Sigmoid colon (tissue), 7 donors: ENCODE results near the gene LAMB1. TPM values are rescaled to one million over a fixed set of nuclear protein-coding genes. Genes with fewer than 3 reads are reported as not detected.

Experiments used
- DNase-seq: peaks from one replicate; pipeline ENCODE4 v3.0.0-alpha.2; 2019
- H3K27ac ChIP-seq, 4 donors: fragments of 200-600 bp; sonication (generic); one replicate each; pipeline ENCODE4 v1.5.1; 2016 to 2019; ENCODE audit warnings: mild to moderate bottlenecking in 1 of 4
- H3K27me3 ChIP-seq, 3 donors: fragments of 200-600 bp; sonication (generic); one replicate each; pipeline ENCODE4 v1.5.1; 2019; ENCODE audit warnings: mild to moderate bottlenecking in 1 of 3
- H3K36me3 ChIP-seq, 4 donors: fragments of 200-600 bp; sonication (generic); one replicate each; pipeline ENCODE4 v1.5.1; 2016 to 2019
- H3K4me1 ChIP-seq, 4 donors: fragments of 200-600 bp; sonication (generic); one replicate each; pipeline ENCODE4 v1.5.1; 2017 to 2019
- H3K4me3 ChIP-seq, 4 donors: fragments of 200-600 bp; sonication (generic); one replicate each; pipeline ENCODE4 v1.5.1; 2017 to 2019; ENCODE audit warnings: mild to moderate bottlenecking in 2 of 4, moderate library complexity in 1 of 4
- H3K9me3 ChIP-seq, 4 donors: fragments of 200-600 bp in 3 of 4; sonication (generic) in 3 of 4; one replicate each; pipeline versions ENCODE4 v1.5.1 to v1.6.1; 2013 to 2019
- EP300 ChIP-seq, 4 donors: sonication (generic); formaldehyde crosslinking; IDR thresholded peaks; one replicate each; pipeline ENCODE4 v1.6.1; 2017; ENCODE audit warnings: antibody characterized with exemption in 4 of 4
- POLR2A ChIP-seq, 2 donors: fragments of 450-650 bp; IDR thresholded peaks; one replicate each; pipeline ENCODE4 v1.6.1; 2016; ENCODE audit warnings: antibody characterized with exemption in 2 of 2, mild to moderate bottlenecking in 2 of 2, moderate library complexity in 2 of 2
- POLR2AphosphoS5 ChIP-seq, 4 donors: sonication (generic); formaldehyde crosslinking; IDR thresholded peaks; one replicate each; pipeline ENCODE4 v1.6.1; 2017; ENCODE audit warnings: antibody characterized with exemption in 4 of 4
- WGBS, 2 donors: extraction: QIAGEN DNeasy Blood & Tissue Kit; methylation state at CpG; one replicate each; pipeline ENCODE4 v1.1.7; 2013; 5-methylcytosine and 5-hydroxymethylcytosine counted together
- intact Hi-C: fragments of 100-400 bp; cut with DNase I; formaldehyde crosslinking; loops from one replicate; pipeline ENCODE4 v1.15.1; 2023
- polyA plus RNA-seq, 3 donors: library from polyadenylated mRNA; stranded (reverse); fragments of 200-250 nt; gene quantifications; one replicate each; pipeline ENCODE4 v1.2.3, GENCODE V29; 2013
- total RNA-seq, 4 donors: library from RNA; depleted of rRNA; stranded (reverse); fragments of >200 nt; gene quantifications; one replicate each; pipeline ENCODE4 v1.1.0, GENCODE V29; 2016
- TF ChIP-seq, protein P1 (sequence below), 4 experiments: fragments of 450-650 bp in 3 of 4; fragments of 200-600 bp in 1 of 4; IDR thresholded peaks; one replicate each; pipeline ENCODE4 v1.5.1; 2016 to 2019; ENCODE audit warnings: antibody characterized with exemption in 4 of 4, mild to moderate bottlenecking in 3 of 4, moderate library complexity in 2 of 4
- donor health status: healthy with polysubstance abuse.
- donor health status: Bipolar disorder and iron deficiency.
- donor health status: healthy.

The LAMB1 gene
- total and polyA plus RNA-seq, 7 donors = 16.9 to 246 (median 161) TPM

DNA sequence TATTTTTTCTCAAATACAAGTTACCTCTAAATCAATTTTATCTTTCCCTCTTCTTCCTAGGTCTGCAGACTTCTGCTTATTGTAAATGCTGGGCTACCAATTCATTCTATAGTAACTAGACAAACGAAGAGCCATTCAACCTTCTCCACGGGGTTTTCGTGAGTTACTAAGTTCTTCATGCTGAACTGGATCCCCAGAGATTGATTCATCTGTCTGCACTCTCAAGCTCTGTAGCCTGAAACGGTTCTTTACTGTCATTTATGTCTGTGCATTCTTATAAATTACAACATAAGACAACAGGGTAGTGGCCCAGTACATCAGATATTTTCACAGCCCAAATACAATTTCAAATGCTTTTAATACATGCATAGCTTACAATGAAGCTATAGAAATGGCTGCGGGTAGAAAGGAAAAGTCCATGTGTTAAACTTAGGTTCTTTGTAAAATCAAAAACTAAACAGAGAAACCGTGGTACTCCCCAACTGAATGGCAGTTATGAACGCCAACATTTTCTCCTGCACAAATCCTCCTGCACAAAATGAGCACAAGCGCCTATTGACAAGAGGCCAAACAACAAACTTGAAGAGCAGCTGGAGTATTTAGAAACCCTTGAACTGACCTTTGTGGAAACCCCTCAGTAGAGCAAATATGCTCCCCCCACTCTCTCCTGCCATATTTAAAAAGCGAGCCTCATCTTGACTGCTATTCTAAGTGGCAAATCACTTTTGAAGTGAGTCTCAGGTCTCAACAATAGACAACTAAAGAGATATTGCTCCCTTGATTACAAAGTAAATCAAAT lies 20.7 kb downstream of the LAMB1 start:
- peak; percentile 50 for DNase-seq
- H3K9me3 ChIP-seq = no peaks in the 10 kb centered on the region
- H3K27me3 ChIP-seq = no peaks in the 10 kb centered on the region
- TF ChIP-seq POLR2AphosphoS5 (IDR thresholded peaks at IDR 0.05) (no peak), EP300 (IDR thresholded peaks at IDR 0.05) (no peak), POLR2A (IDR thresholded peaks at IDR 0.05) (no peak)
- TF ChIP-seq, protein P1, sequence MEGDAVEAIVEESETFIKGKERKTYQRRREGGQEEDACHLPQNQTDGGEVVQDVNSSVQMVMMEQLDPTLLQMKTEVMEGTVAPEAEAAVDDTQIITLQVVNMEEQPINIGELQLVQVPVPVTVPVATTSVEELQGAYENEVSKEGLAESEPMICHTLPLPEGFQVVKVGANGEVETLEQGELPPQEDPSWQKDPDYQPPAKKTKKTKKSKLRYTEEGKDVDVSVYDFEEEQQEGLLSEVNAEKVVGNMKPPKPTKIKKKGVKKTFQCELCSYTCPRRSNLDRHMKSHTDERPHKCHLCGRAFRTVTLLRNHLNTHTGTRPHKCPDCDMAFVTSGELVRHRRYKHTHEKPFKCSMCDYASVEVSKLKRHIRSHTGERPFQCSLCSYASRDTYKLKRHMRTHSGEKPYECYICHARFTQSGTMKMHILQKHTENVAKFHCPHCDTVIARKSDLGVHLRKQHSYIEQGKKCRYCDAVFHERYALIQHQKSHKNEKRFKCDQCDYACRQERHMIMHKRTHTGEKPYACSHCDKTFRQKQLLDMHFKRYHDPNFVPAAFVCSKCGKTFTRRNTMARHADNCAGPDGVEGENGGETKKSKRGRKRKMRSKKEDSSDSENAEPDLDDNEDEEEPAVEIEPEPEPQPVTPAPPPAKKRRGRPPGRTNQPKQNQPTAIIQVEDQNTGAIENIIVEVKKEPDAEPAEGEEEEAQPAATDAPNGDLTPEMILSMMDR (IDR thresholded peaks at IDR 0.05) = no peak
- WGBS, 2 donors = 73 to 77% methylated on average over 9 of the region's 9 CpGs
- H3K36me3 ChIP-seq = peaks cover 7 to 76% (median 33%) of the 10 kb centered on the region in 4 donors
- intact Hi-C loops = no loop called here
- no peak overlapping the region for H3K4me3 ChIP-seq
- H3K4me1 ChIP-seq = peaks cover 0 to 41% (median 36%) of the 10 kb centered on the region in 4 donors
- peak overlapping the region; percentile 66 to 73 (median 69) for H3K27ac ChIP-seq

- WGBS, 2 donors = 76 to 81% methylated on average over 4 of the region's 4 CpGs
- intact Hi-C loops = no loop called here
- H3K9me3 ChIP-seq = no peaks in the 10 kb centered on the region
- DNase-seq = no peak
- peak overlapping the region in 3 of 4 donors; percentile 2 to 73 (median 70) for H3K27ac ChIP-seq
- peaks cover 0 to 41% (median 36%) of the 10 kb centered on the region in 4 donors for H3K4me1 ChIP-seq
- peaks cover 8 to 76% (median 40%) of the 10 kb centered on the region in 4 donors for H3K36me3 ChIP-seq
- H3K4me3 ChIP-seq = no peak overlapping the region
- H3K27me3 ChIP-seq = no peaks in the 10 kb centered on the region
- no peak for TF ChIP-seq EP300 (IDR thresholded peaks at IDR 0.05)
- TF ChIP-seq, protein P1 (IDR thresholded peaks at IDR 0.05) = no peak
- TF ChIP-seq POLR2AphosphoS5 (IDR thresholded peaks at IDR 0.05) = no peak
- no peak for TF ChIP-seq POLR2A (IDR thresholded peaks at IDR 0.05)
These were observed 21.5 kb downstream of the LAMB1 start for GRCh38 chr7:107981466-107981865.

DNA sequence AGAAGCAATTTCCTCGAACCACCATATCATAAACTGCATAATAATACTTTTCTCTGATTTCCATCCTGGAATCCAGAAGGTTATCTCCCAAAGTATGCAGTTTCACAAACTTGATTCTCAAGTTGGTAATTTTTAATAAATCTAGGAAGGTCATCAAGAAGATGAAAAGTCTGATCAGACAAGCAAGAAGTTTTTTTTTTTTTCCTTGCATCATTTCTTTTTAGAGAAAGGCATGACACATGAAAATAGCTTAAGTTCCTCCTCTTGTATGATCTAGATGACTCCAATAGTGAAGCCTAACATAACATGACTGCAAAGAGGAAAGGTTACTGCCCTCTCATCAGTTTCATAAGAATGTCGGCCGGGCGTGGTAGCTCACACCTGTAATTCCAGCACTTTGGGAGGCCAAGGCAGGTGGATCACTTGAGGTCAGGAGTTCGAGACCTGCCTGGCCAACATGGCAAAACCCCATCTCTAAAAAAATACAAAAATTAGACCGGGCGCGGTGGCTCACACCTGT lies 22.2 kb downstream of the LAMB1 start:
- Histone ChIP-seq H3K9me3 (no peaks in the 10 kb centered on the region), H3K4me3 (no peak overlapping the region), H3K4me1 (peaks cover 0 to 41% (median 36%) of the 10 kb centered on the region in 4 donors), H3K27ac (peak overlapping the region in 3 of 4 donors; percentile 2 to 73 (median 70)), H3K36me3 (peaks cover 15 to 76% (median 43%) of the 10 kb centered on the region in 4 donors), H3K27me3 (no peaks in the 10 kb centered on the region)
- 95% methylated on average over 8 of the region's 8 CpGs for WGBS, 2 donors
- TF ChIP-seq, protein P1 (IDR thresholded peaks at IDR 0.05) = no peak
- no peak for DNase-seq
- intact Hi-C loops = no loop called here

DNA sequence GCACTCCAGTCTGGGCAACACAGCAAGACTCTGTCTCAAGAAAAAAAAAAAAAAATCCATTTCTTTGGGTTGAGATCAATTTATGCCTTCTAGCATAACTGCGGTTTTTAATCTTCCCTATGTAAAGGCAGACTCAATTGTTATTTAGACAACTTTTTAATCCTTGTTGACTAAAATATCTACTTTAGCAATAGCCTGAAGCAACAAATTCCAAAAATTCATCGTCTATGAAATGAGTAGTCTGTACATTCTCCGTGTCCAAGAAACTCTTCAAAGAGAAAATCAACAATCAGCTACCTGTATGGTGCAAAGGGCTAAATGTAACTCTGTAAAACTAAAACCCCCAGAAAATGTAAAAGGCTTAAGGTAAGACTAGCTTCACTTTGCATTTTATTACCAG lies 22.8 kb downstream of the LAMB1 start:
- Histone ChIP-seq H3K9me3 (no peaks in the 10 kb centered on the region), H3K27me3 (no peaks in the 10 kb centered on the region), H3K4me3 (no peak overlapping the region), H3K4me1 (peaks cover 0 to 41% (median 36%) of the 10 kb centered on the region in 4 donors), H3K36me3 (peaks cover 16 to 76% (median 44%) of the 10 kb centered on the region in 4 donors), H3K27ac (peak overlapping the region in 1 of 4 donors; percentile 38)
- no peak for TF ChIP-seq POLR2A (IDR thresholded peaks at IDR 0.05)
- TF ChIP-seq, protein P1 (IDR thresholded peaks at IDR 0.05) = no peak
- no peak for TF ChIP-seq POLR2AphosphoS5 (IDR thresholded peaks at IDR 0.05)
- TF ChIP-seq EP300 (IDR thresholded peaks at IDR 0.05) = no peak
- intact Hi-C loops = no loop called here
- no peak for DNase-seq
- 95% methylated on average over 3 of the region's 3 CpGs for WGBS, 2 donors
